C4-2B (cell line): ENCODE measurements around the gene APOBEC3A.
"Not testable (repeated sequence)": the region's sequence is repeated elsewhere in the genome, so short reads cannot be mapped to it uniquely, and the experiment has no call there.

Experiments used
- H3K27ac ChIP-seq: fragments of 450-650 bp; 2 replicates; pipeline ENCODE4 v1.5.1; 2017
- ZFX ChIP-seq: fragments of 450-650 bp; IDR thresholded peaks from 2 replicates; pipeline ENCODE4 v1.6.1; 2017
- TF ChIP-seq, protein P1 (sequence below): fragments of 450-650 bp; conservative IDR thresholded peaks from 2 replicates; pipeline ENCODE4 v1.5.1; 2017; ENCODE audit warnings: mild to moderate bottlenecking

The APOBEC3A gene

DNA sequence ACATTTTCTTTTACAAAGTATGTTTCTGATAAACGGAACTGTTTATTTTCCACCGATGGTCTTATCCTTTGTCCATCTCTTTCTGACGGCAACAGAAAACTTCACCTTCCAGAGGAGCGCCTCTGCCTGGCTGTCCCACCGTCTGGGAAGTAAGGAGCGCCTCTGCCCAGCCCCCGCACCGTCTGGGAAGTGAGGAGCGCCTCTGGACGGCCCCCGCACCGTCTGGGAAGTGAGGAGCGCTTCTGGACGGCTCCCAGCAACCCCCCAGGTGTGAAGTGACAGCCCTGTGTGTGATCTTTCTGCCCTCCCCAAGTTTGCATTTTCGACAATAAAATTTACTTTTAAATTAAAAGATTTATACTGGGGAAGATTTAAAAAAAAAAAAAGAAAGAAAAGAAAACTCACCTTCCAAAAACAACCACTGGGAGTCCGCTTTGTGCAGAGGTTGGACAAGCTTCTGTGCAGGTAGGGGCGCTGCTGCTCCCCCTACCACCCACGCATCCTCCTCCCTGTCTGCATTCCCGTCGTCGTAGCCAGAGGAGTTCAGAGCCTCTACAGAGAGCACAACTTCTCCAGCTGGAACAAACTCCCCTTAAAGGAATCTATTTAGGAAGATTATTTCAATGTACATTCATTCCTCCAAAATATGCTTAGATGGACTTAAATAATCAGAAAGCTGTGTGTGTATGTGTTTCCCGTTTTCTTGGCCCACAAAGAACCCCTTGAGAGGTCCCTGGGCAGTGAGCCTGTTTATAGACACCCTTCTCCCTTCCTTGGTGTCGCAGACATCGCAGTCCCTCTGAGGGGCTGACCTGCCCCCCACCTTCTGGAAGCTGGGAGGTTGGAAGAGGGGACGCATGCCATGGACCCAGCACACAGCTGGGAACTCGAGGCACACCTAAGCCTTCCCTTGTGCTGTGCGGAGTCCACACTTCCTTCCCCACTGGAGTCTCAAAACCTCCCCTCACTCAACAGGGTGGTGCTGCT lies 23.9 kb downstream of the APOBEC3A start:
- peak overlapping the region; percentile 79 for H3K27ac ChIP-seq
- no peak for TF ChIP-seq ZFX
- TF ChIP-seq, protein P1, sequence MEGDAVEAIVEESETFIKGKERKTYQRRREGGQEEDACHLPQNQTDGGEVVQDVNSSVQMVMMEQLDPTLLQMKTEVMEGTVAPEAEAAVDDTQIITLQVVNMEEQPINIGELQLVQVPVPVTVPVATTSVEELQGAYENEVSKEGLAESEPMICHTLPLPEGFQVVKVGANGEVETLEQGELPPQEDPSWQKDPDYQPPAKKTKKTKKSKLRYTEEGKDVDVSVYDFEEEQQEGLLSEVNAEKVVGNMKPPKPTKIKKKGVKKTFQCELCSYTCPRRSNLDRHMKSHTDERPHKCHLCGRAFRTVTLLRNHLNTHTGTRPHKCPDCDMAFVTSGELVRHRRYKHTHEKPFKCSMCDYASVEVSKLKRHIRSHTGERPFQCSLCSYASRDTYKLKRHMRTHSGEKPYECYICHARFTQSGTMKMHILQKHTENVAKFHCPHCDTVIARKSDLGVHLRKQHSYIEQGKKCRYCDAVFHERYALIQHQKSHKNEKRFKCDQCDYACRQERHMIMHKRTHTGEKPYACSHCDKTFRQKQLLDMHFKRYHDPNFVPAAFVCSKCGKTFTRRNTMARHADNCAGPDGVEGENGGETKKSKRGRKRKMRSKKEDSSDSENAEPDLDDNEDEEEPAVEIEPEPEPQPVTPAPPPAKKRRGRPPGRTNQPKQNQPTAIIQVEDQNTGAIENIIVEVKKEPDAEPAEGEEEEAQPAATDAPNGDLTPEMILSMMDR = no peak; the same call in 1 of the 2 replicates

DNA sequence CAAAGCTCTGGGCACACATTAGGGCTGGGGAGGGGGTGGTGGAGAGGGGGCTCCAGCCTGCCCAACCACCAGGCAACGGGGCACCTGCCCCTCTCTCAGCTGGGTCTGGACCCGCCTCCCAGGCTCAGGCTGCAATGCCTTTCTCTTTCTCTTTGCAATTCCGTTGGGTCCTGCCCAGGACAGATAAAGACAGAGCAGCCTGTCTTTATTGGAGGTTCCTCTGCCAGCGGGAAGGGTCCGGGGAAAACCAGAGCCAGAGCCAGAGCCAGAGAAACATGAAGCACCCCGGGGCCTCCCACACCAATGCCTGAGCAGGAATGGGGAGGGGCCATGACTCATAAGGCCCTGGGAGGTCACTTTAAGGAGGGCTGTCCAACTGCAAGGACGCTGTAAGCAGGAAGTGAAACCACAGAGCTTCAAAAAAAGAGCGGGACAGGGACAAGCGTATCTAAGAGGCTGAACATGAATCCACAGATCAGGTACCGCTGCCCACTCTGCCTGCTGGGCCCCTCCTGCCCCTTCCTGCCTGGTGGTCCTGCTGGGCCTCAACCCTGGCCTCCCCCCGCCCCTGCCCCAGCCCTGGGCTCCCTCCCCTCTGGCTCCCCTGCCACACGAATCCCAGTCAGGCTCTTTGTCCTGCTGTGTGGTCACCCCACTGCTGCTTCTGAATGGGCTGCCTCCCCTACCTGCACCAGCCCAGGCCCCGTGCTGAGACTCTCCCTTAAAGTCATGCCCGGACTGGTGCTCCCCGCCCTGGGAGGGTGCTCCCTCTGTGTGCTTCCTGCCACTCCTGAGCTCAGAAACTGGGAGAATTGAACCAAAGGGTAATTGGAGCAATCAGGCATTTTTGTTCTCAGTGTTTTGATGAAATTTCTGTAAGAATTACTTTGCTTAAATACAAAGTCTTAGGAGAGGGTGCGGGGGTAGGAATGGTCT lies 24.9 kb downstream of the APOBEC3A start, which contains the start of gene APOBEC3B:
Gene APOBEC3B, plus strand, starts transcription at position 356 of the 936 bp plus-strand sequence. Its CDS starts 107 bp downstream, at position 463.
- no peak for TF ChIP-seq ZFX
- TF ChIP-seq, protein P1 = no peak
- H3K27ac ChIP-seq = peak within 1 kb of the TSS; percentile 79

DNA sequence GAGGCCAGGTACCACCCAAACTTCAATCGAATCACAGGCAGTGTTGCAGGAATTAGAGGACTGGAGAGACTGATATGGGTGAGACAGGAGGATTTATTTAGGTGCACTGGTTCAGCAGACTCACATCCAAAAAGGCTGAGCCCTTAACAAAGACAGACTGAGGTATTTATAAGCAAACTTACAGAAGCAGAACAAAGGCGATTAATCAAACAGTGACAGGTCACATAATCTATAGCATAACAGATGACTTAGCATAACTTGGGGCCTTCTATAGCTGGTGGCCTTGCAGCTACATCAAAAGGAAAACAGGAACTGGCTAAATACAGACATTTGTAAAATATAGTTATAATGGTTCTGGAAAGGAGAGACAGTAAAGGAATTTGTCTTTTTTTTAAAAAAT lies 26.8 kb downstream of the APOBEC3A start:
- H3K27ac ChIP-seq = no peak overlapping the region
- no peak for TF ChIP-seq ZFX
- TF ChIP-seq, protein P1 = no peak

DNA sequence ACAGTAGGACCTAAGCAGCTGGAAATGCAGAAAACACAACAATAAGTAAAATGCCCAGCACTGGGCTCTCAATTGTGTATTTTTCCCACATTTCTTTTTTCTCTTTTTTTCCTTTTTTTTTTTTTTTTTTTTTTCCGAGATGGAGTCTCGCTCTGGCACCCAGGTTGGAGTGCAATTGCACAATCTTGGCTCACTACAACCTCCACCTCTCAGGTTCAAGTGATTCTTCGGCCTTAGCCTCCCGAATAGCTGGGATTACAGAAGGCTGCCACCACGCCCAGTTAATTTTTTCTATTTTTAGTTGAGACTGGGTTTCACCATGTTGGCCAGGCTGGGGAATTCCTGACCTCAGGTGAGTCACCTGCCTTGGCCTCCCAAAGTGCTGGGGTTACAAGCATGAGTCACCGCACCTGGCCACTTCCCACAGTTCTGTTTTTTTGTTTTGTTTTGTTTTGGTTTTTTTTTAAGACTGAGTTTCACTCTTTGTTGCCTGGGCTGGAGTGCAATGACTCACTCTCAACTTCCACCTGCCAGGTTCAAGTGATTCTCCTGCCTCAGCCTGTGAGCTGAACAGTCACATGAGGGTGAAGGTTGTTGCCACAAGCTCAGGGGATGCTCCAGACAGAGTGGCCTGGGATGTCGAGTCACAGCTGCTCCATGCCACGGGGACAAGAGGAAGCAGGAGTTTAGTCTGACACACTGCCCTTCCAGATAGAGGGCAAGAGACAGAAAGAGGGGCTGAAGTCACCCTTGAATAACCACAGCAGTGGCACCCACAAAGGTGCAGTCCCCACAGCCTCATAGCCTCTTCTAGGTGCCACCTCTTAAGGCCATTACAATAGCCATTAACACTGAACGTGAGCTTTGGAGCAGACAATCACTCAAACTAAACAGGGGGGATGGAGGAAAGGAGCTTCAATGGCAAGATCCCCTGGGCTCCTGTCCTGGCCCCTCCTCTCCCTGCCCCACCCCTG lies 27.7 kb downstream of the APOBEC3A start:
- H3K27ac ChIP-seq = not testable (repeated sequence)

DNA sequence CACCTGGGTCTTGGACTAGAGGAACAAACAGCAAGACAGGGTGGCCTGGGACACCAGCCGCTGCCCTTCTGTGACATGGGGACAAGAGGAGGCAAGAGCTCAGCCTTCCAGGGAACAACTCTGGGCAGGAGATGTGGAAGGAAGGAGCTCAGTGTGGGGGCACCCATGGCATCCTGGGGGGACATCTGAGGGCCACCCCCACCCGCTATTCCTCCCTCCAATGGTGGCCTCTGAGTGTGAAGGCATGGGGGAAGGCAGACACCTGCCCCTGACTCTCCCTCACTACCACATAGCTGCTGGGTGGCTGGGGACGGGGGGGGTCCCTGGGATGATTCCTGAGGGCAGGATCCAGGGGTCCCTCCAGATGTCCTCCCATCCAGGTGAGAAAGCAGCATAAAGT lies 29.2 kb downstream of the APOBEC3A start:
- TF ChIP-seq, protein P1 = no peak
- TF ChIP-seq ZFX = no peak
- H3K27ac ChIP-seq = no peak overlapping the region

DNA sequence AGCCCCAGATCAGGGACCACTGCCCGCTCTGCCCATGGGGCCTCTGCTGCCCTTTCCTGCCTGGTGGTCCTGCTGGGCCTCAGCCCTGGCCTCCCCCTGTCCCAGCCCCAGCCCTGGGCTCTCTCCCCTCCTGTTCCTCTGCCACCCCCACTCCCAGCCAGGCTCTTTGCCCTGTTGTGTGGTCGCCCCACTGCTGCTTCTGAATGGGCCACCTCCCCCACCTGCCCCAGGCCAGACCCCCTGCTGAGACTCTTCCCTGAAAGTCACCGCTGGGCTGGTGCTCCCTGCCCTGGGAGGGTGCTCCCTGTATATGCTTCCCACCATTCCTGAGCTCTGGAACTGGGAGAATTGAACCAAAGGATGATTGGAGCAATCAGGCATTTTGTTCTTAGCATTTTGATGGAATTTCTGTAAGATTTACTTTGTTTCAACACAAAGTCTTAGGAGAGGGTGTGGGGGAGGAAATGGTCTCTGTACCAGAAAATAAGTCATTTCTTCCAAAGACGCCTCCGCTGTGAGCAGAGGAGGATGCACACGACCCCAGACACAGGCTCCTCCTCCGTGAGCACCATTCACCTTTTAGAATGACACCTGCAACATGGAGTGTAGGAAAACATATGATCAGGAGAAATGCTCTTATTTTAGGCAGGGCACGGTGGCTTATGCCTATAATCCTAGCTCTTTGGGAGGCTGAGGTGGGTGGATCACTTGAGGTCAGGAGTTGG lies 29.9 kb downstream of the APOBEC3A start:
- no peak overlapping the region for H3K27ac ChIP-seq
- TF ChIP-seq ZFX = no peak
- TF ChIP-seq, protein P1 = no peak
